Measurements from ENCODE around the gene PTPA.

- TF ChIP-seq SIX5 (IDR thresholded peaks at IDR 0.05; ENCODE audit: low read depth, low read length, severe bottlenecking) (no peak), POLR2A (IDR thresholded peaks at IDR 0.05; ENCODE audit: low read depth, low read length) (no peak), CTCF (IDR thresholded peaks at IDR 0.05 in 2 of 3, conservative IDR thresholded peaks at IDR 0.05 in 1 of 3; ENCODE audit: control insufficient read depth in 2 of 3, extremely low read depth in 1 of 3, insufficient read depth in 1 of 3, low read depth in 3 of 3, low read length in 3 of 3) (peak; percentile 42 to 70 (median 58)), SMAD1 (IDR thresholded peaks at IDR 0.05; ENCODE audit: low read depth, partially characterized antibody) (no peak), ZBTB33 (IDR thresholded peaks at IDR 0.05) (no peak), REST (IDR thresholded peaks at IDR 0.05; ENCODE audit: low read depth, low read length) (no peak)
These were observed 8.2 kb upstream of the PTPA start for GRCh38 chr9:129102791-129103594.
